ENCODE measurements around the gene TFCP2L1. TPM values are rescaled to one million over a fixed set of nuclear protein-coding genes. Genes with fewer than 3 reads are reported as not detected.

The TFCP2L1 gene
- total and polyA plus RNA-seq, 2 donors (not counting 3 experiments of a cell fraction or from before 2014, with no cell fraction given) = not detected

DNA sequence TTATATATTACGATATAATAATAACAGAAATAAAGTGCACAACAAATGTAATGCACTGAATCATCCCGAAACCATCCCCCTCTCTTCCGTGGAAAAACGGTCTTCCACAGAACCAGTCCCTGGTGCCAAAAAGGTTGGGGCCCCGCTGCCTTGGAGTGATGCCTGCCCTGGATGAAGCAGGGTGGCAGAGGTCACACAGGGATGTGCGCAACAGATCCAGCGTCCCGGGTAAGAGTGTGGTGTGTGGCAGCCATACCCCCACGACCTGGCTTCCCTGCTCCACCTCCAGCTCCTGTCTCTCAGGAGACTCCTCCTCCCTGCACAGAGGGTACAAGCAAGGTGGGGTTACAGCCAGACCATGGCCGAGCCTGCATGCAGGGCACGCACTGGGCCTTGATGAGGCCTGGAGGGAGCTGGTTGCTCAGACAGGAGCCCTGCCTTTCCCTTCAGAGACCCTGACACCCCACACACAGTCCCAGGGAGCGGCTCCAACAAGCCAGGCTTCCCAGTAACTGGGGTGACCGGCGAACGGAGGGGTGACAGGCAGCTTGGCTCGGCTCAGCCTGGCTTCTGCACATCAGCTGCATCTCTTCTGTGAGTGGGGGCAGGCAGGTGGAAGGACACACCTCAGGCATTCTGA lies 41.1 kb downstream of the TFCP2L1 start:
- Histone ChIP-seq H3K9me1 (replicated peaks; ENCODE audit: control insufficient read depth, extremely low read depth, insufficient read depth, low read length) (no peaks in the 10 kb centered on the region), H3K27ac (ENCODE audit: insufficient read depth, low read depth, low read length) (no peak overlapping the region), H3K79me2 (ENCODE audit: control insufficient read depth, insufficient read depth, low read length) (no peaks in the 10 kb centered on the region), H2AFZ (ENCODE audit: low read depth, low read length) (no peak overlapping the region), H4K20me1 (replicated peaks; ENCODE audit: control insufficient read depth, extremely low read depth, insufficient read depth, low read length) (no peaks in the 10 kb centered on the region), H3K9ac (replicated peaks; ENCODE audit: extremely low read depth, insufficient read depth, low read length) (no peak overlapping the region), H3K4me2 (ENCODE audit: insufficient read depth, low read length) (no peak overlapping the region), H3K27me3 (ENCODE audit: control insufficient read depth in 2 of 2, insufficient read depth in 2 of 2, low read length in 2 of 2) (no peaks in the 10 kb centered on the region), H3K4me1 (ENCODE audit: control insufficient read depth, extremely low read depth, insufficient read depth, low read length) (no peaks in the 10 kb centered on the region), H3K4me3 (replicated peaks in 1 of 3; ENCODE audit: insufficient read depth in 1 of 3, low read depth in 1 of 3, low read length in 3 of 3) (no peak overlapping the region), H3K9me3 (replicated peaks; ENCODE audit: control insufficient read depth, insufficient read depth, low read length) (no peaks in the 10 kb centered on the region), H3K36me3 (ENCODE audit: control insufficient read depth in 2 of 2, extremely low read depth in 1 of 2, insufficient read depth in 2 of 2, low read length in 2 of 2) (no peaks in the 10 kb centered on the region)
- no peak for TF ChIP-seq GATA2 (IDR thresholded peaks at IDR 0.05; ENCODE audit: insufficient read depth, insufficient read length, low read depth, low read length)
- TF ChIP-seq POLR2AphosphoS5 (IDR thresholded peaks at IDR 0.05; ENCODE audit: insufficient read depth, low read depth, low read length) = no peak
- DNase-seq (ENCODE audit: low read depth, low spot score) (no peak), FAIRE-seq (no peak)
- ChIA-PET CTCF (no interaction called here), POLR2A (no interaction called here)
- intact Hi-C loops (cut with micrococcal nuclease) (no loop called here), dilution Hi-C loops (cut with MboI; ENCODE audit: extremely low pct_ligation_motif_present, low sequenced_read_pairs) (no loop called here)
- BruUV-seq (replicated peaks) = no TSS peak

DNA sequence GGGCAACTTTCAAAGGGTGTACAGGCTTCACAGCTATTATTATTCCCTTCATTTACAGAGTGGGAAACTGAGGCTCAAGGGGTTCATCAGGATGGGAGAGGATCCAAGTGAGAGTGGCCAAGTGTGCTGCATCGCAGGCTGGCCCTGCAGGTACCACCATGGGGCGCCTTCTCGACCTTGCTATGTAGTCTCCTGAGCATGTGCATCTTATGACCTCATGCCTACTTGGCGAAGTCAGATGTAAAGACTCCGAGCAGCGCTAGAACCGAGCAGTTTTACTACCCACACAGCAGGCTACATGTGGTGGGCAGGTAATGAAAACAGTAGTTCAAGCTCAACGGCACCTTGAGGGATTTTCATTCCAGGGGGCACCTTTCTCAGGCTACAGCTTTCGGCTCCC lies 42.0 kb downstream of the TFCP2L1 start:
- POLR2A ChIA-PET = no interaction called here
- no peaks in the 10 kb centered on the region for H3K36me3 ChIP-seq (ENCODE audit: control insufficient read depth in 2 of 2, extremely low read depth in 1 of 2, insufficient read depth in 2 of 2, low read length in 2 of 2)

More for the DNA sequence above, 42.0 kb downstream of the TFCP2L1 start:
- Histone ChIP-seq H3K4me2 (ENCODE audit: insufficient read depth, low read length) (no peak overlapping the region), H3K27me3 (ENCODE audit: control insufficient read depth in 2 of 2, insufficient read depth in 2 of 2, low read length in 2 of 2) (no peaks in the 10 kb centered on the region), H4K20me1 (replicated peaks; ENCODE audit: control insufficient read depth, extremely low read depth, insufficient read depth, low read length) (no peaks in the 10 kb centered on the region), H3K79me2 (ENCODE audit: control insufficient read depth, insufficient read depth, low read length) (no peaks in the 10 kb centered on the region), H2AFZ (ENCODE audit: low read depth, low read length) (no peak overlapping the region), H3K9me1 (replicated peaks; ENCODE audit: control insufficient read depth, extremely low read depth, insufficient read depth, low read length) (no peaks in the 10 kb centered on the region), H3K4me3 (replicated peaks in 1 of 3; ENCODE audit: insufficient read depth in 1 of 3, low read depth in 1 of 3, low read length in 3 of 3) (no peak overlapping the region), H3K27ac (ENCODE audit: insufficient read depth, low read depth, low read length) (no peak overlapping the region), H3K4me1 (ENCODE audit: control insufficient read depth, extremely low read depth, insufficient read depth, low read length) (no peaks in the 10 kb centered on the region), H3K9me3 (replicated peaks; ENCODE audit: control insufficient read depth, insufficient read depth, low read length) (no peaks in the 10 kb centered on the region), H3K9ac (replicated peaks; ENCODE audit: extremely low read depth, insufficient read depth, low read length) (no peak overlapping the region)
- TF ChIP-seq JUN (IDR thresholded peaks at IDR 0.05; ENCODE audit: borderline replicate concordance, insufficient read depth, insufficient read length, low read depth) = no peak
- no peak for TF ChIP-seq GATA2 (IDR thresholded peaks at IDR 0.05; ENCODE audit: insufficient read depth, insufficient read length, low read depth, low read length)
- TF ChIP-seq EZH2 (IDR thresholded peaks at IDR 0.05; ENCODE audit: borderline replicate concordance, low read depth, low read length, severe bottlenecking) = no peak
- TF ChIP-seq, protein P1, sequence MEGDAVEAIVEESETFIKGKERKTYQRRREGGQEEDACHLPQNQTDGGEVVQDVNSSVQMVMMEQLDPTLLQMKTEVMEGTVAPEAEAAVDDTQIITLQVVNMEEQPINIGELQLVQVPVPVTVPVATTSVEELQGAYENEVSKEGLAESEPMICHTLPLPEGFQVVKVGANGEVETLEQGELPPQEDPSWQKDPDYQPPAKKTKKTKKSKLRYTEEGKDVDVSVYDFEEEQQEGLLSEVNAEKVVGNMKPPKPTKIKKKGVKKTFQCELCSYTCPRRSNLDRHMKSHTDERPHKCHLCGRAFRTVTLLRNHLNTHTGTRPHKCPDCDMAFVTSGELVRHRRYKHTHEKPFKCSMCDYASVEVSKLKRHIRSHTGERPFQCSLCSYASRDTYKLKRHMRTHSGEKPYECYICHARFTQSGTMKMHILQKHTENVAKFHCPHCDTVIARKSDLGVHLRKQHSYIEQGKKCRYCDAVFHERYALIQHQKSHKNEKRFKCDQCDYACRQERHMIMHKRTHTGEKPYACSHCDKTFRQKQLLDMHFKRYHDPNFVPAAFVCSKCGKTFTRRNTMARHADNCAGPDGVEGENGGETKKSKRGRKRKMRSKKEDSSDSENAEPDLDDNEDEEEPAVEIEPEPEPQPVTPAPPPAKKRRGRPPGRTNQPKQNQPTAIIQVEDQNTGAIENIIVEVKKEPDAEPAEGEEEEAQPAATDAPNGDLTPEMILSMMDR (IDR thresholded peaks at IDR 0.05; ENCODE audit: extremely low read depth in 1 of 2, insufficient read depth in 1 of 2, low read depth in 1 of 2, low read length in 2 of 2) = no peak
- TF ChIP-seq MYC (IDR thresholded peaks at IDR 0.05; ENCODE audit: low read depth, low read length) = no peak
- TF ChIP-seq POLR2AphosphoS5 (IDR thresholded peaks at IDR 0.05; ENCODE audit: insufficient read depth, low read depth, low read length) = no peak
- no peak for TF ChIP-seq FOS (IDR thresholded peaks at IDR 0.05; ENCODE audit: borderline replicate concordance, insufficient read depth, low read length)
- TF ChIP-seq, protein P2, sequence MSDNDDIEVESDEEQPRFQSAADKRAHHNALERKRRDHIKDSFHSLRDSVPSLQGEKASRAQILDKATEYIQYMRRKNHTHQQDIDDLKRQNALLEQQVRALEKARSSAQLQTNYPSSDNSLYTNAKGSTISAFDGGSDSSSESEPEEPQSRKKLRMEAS (IDR thresholded peaks at IDR 0.05; ENCODE audit: insufficient read depth, insufficient read length) = no peak
- TF ChIP-seq POLR2A (IDR thresholded peaks at IDR 0.05; ENCODE audit: low read depth, low read length) = no peak
- FAIRE-seq = no peak
- no peak for DNase-seq (ENCODE audit: low read depth, low spot score)
- dilution Hi-C loops (cut with MboI; ENCODE audit: extremely low pct_ligation_motif_present, low sequenced_read_pairs) = no loop called here
- CTCF ChIA-PET = no interaction called here
- intact Hi-C loops (cut with micrococcal nuclease) = no loop called here
- BruUV-seq (replicated peaks) = no TSS peak

All from endothelial cell of umbilical vein (primary cell).